H1 (cell line): ENCODE data around the gene CHST8. TPM values are rescaled to one million over a fixed set of nuclear protein-coding genes. Genes with fewer than 3 reads are reported as not detected.

Experiments used
- CBX5 ChIP-seq: fragments of 300-800, 300-1000 bp; sonication (generic); IDR thresholded peaks from 2 replicates; pipeline ENCODE4 v1.7.1; 2016; ENCODE audit warnings: antibody characterized with exemption, low read length, low read depth
- CHD2 ChIP-seq: IDR thresholded peaks from 2 replicates; pipeline ENCODE4 v1.6.1; 2012; ENCODE audit warnings: low read length, improper control_type of control experiment
- E2F6 ChIP-seq: IDR thresholded peaks from 2 replicates; pipeline ENCODE4 v1.6.1; 2012; ENCODE audit warnings: inconsistent platforms
- EP300 ChIP-seq, 2 experiments: IDR thresholded peaks; 1 replicate in 1 of 2; 2 replicates in 1 of 2; pipeline ENCODE4 v1.6.1; 2011 to 2012; ENCODE audit warnings: low read depth in 2 of 2, low read length in 2 of 2, mild to moderate bottlenecking in 2 of 2, borderline replicate concordance in 1 of 2, inconsistent platforms in 1 of 2, moderate library complexity in 1 of 2
- EZH2 ChIP-seq: fragments of 200-600 bp; sonication (generic); IDR thresholded peaks from 2 replicates; pipeline ENCODE4 v1.7.1; 2012; ENCODE audit warnings: low read depth, mild to moderate bottlenecking, moderate library complexity, low read length, inconsistent platforms; ENCODE audit not compliant: severe bottlenecking
- FOSL1 ChIP-seq: IDR thresholded peaks from 2 replicates; pipeline ENCODE4 v1.6.1; 2011; ENCODE audit warnings: mild to moderate bottlenecking, low read depth, low read length, moderate library complexity; ENCODE audit not compliant: insufficient read depth
- GABPA ChIP-seq: IDR thresholded peaks from 2 replicates; pipeline ENCODE4 v1.6.1; 2011; ENCODE audit warnings: mild to moderate bottlenecking, low read length, moderate library complexity, borderline replicate concordance; ENCODE audit not compliant: insufficient read depth
- JUND ChIP-seq: IDR thresholded peaks from 2 replicates; pipeline ENCODE4 v1.6.1; 2011; ENCODE audit warnings: mild to moderate bottlenecking, improper control_type of control experiment, low read length
- KDM5A ChIP-seq: fragments of 200-600 bp; IDR thresholded peaks from 2 replicates; pipeline ENCODE4 v1.7.1; 2012; ENCODE audit warnings: mild to moderate bottlenecking, low read length, inconsistent platforms, mixed read lengths
- MAFK ChIP-seq: IDR thresholded peaks from 2 replicates; pipeline ENCODE4 v1.6.1; 2012; ENCODE audit warnings: low read depth, mild to moderate bottlenecking, improper control_type of control experiment, low read length
- PHF8 ChIP-seq: fragments of 200-600 bp; sonication (generic); conservative IDR thresholded peaks from 2 replicates; pipeline ENCODE4 v1.7.1; 2012; ENCODE audit warnings: low read depth, mild to moderate bottlenecking, inconsistent platforms, low read length, moderate library complexity
- RFX5 ChIP-seq: IDR thresholded peaks from 2 replicates; pipeline ENCODE4 v1.6.1; 2011; ENCODE audit warnings: low read depth, low read length, improper control_type of control experiment, borderline replicate concordance
- RNF2 ChIP-seq: fragments of 200-900, 300-1000 bp; sonication (generic); IDR thresholded peaks from 2 replicates; pipeline ENCODE4 v1.7.1; 2016; ENCODE audit warnings: borderline replicate concordance, low read depth, mild to moderate bottlenecking, antibody characterized with exemption, low read length; ENCODE audit not compliant: poor library complexity, severe bottlenecking; ENCODE audit errors: missing control alignments
- SP1 ChIP-seq: IDR thresholded peaks from 2 replicates; pipeline ENCODE4 v1.6.1; 2011; ENCODE audit warnings: low read depth, low read length
- SP2 ChIP-seq: IDR thresholded peaks from 2 replicates; pipeline ENCODE4 v1.6.1; 2012; ENCODE audit warnings: mild to moderate bottlenecking, low read length, inconsistent platforms
- SRF ChIP-seq: IDR thresholded peaks from 2 replicates; pipeline ENCODE4 v1.6.1; 2011; ENCODE audit warnings: mild to moderate bottlenecking, low read depth, low read length, moderate library complexity
- TAF7 ChIP-seq: optimal IDR thresholded peaks from 2 replicates; pipeline ENCODE3; 2011; ENCODE audit warnings: low read depth, mild to moderate bottlenecking, inconsistent platforms, low read length, moderate library complexity, borderline replicate concordance
- TCF12 ChIP-seq: IDR thresholded peaks from 2 replicates; pipeline ENCODE4 v1.6.1; 2011; ENCODE audit warnings: low read depth, mild to moderate bottlenecking, low read length
- TEAD4 ChIP-seq: IDR thresholded peaks from 2 replicates; pipeline ENCODE4 v1.6.1; 2012; ENCODE audit warnings: low read depth, low read length, inconsistent platforms, mixed read lengths
- polyA plus RNA-seq, 7 experiments: library from polyadenylated mRNA; depleted of rRNA in 3 of 7; stranded (reverse) in 5 of 7; unstranded in 2 of 7; fragments of >200 nt in 5 of 7; fragments of 200-250 nt in 2 of 7; gene quantifications; 1 replicate in 5 of 7; 2 replicates in 1 of 7; 4 replicates in 1 of 7; pipeline versions ENCODE4 v1.2.1 to v1.2.3, GENCODE V29; 2011 to 2013; ENCODE audit warnings: missing spikeins in 2 of 7, mixed read lengths in 2 of 7
- total RNA-seq: library from RNA; stranded (reverse); fragmentation: NEBNext Ultra II Directional; extraction: Animal tissue kit (Norgen Biotek cat#: 25700); gene quantifications from 2 replicates; pipeline ENCODE4 v1.2.1, GENCODE V29; 2021
- TF ChIP-seq, protein P1 (sequence below): IDR thresholded peaks from 2 replicates; pipeline ENCODE4 v1.6.1; 2012; ENCODE audit warnings: low read length, inconsistent platforms
- TF ChIP-seq, protein P2 (sequence below): IDR thresholded peaks from 2 replicates; pipeline ENCODE4 v1.6.1; 2011; ENCODE audit warnings: low read depth, mild to moderate bottlenecking, low read length; ENCODE audit not compliant: insufficient read depth

Gene CHST8
- total and polyA plus RNA-seq, 2 of the 8 experiments (the other 6 are each of a cell fraction or from before 2014, with no cell fraction given), result 10.8 to 28.2 TPM

DNA sequence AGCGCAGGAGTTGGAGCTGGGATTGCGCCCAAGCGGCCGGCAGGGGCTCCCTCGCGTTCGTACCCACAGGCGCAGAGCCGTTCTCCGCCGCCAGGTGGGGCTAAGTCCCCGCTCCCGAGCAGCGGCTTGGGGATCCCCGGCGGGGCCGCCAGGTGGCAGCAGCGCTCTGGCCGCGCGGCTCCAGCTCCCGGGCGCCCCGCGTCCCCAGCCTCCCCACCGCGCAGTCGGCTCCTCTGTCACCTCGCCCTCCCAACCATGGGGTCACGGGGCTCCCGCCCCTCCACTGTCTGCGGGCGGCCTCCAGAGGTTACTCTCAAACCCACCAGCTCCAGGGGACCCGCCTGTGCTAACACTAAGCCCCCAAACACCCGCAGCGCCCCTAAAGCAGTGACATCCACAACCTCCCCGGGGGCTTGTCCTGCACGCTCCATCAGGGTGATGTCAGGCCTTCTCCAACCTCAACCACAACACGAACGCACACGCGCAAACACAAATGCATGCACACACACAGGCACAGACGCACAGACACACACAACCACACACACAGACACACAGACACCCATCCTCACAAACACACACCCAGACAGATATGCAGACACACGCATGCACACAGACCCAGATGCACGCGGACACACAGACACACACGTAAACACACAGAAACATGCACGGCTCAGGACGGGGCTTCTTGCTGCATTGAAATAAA is 156.5 kb downstream of the CHST8 start (continued):
- TF ChIP-seq GABPA (peak; percentile 74; the same call in 1 of the 2 replicates), RFX5 (no peak), CBX5 (no peak), TCF12 (0 out of 2 replicates have a peak, but pooled peaks have one; percentile 13), PHF8 (no peak), SP2 (no peak), EZH2 (no peak), SP1 (no peak), KDM5A (no peak), EP300 (IDR thresholded peaks at IDR 0.05; ENCODE audit: borderline replicate concordance in 1 of 2, low read depth in 2 of 2, low read length in 2 of 2) (no peak), RNF2 (no peak), JUND (peak; percentile 62; the same call in 1 of the 2 replicates), SRF (no peak; the same call in 1 of the 2 replicates), TEAD4 (0 out of 2 replicates have a peak, but pooled peaks have one; percentile 20), TAF7 (peak; percentile 97), FOSL1 (no peak), E2F6 (no peak), MAFK (no peak), CHD2 (no peak)
- TF ChIP-seq, protein P1, sequence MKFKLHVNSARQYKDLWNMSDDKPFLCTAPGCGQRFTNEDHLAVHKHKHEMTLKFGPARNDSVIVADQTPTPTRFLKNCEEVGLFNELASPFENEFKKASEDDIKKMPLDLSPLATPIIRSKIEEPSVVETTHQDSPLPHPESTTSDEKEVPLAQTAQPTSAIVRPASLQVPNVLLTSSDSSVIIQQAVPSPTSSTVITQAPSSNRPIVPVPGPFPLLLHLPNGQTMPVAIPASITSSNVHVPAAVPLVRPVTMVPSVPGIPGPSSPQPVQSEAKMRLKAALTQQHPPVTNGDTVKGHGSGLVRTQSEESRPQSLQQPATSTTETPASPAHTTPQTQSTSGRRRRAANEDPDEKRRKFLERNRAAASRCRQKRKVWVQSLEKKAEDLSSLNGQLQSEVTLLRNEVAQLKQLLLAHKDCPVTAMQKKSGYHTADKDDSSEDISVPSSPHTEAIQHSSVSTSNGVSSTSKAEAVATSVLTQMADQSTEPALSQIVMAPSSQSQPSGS, result no peak
- TF ChIP-seq, protein P2, sequence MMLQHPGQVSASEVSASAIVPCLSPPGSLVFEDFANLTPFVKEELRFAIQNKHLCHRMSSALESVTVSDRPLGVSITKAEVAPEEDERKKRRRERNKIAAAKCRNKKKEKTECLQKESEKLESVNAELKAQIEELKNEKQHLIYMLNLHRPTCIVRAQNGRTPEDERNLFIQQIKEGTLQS, result peak; percentile 84
